ENCODE measurements around the gene USP54.

DNA sequence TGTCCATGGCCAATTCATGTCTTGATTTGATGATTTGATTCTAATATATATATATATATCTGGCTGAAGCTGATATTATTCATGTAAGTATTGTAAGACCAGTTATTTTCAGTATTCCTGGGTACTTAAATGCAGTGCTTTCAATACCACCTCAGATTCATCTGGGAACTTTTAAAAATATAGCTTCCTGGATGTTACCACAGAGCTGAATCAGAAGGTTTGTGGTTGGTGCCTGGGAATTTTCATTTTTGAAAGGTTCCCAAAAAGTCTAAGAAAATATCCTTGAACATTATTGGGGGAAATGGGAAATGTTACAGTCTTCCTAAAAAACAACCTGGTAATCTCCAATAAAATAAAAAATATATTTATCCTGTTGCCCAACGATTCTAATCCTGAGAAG lies 84.7 kb downstream of the USP54 start:
- TF ChIP-seq CTCF (IDR thresholded peaks at IDR 0.05) (no peak), POLR2A (IDR thresholded peaks at IDR 0.05) (no peak), EP300 (IDR thresholded peaks at IDR 0.05) (no peak)

Measured in tibial nerve (tissue), 4 donors.